VCaP (cell line): ENCODE measurements around the gene TMEM120B.
"Not testable (repeated sequence)": the region's sequence is repeated elsewhere in the genome, so short reads cannot be mapped to it uniquely, and the experiment has no call there.

Experiments
- H3K27ac ChIP-seq: fragments of 450-650 bp; 2 replicates; pipeline ENCODE4 v1.5.1; 2017
- CTCF ChIP-seq: fragments of 450-650 bp; conservative IDR thresholded peaks from 2 replicates; pipeline ENCODE4 v1.5.1; 2017; ENCODE audit warnings: mild to moderate bottlenecking, moderate library complexity

TMEM120B gene

GRCh38 chr12:121787063-121788025 is 74.8 kb downstream of the TMEM120B start:
- H3K27ac ChIP-seq, result no peak overlapping the region

GRCh38 chr12:121788176-121788818 is 75.7 kb downstream of the TMEM120B start:
- H3K27ac ChIP-seq, result no peak overlapping the region
- no peak for TF ChIP-seq CTCF

More at GRCh38 chr12:121787063-121788025, 74.8 kb downstream of the TMEM120B start:
- no peak for TF ChIP-seq CTCF

DNA sequence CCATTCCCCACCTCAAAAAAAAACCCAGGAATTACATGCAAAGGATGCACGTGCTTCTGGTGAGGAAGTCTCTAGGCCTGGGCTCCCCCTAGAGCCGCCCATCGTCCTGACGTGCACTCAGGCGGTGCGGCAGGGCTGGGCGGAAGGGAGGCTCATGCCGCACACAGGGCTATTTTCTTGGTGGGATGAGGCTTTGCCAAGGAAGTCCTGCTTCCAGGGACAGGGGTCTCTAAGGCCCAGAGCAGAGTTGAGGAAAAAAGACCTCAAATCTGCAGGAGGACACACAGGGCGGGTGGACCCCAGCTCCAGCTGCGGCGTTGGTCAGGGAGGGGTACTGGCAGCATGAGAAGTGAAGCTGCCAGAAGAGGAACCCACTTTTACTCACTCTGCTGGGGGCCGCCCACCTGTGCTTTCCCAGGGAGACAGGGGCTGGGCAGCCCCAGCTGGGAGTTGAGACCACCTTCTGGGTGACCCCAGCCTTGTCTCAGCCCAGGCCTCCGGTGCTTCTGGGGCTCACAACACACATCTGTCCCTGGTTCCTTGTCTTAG is 76.8 kb downstream of the TMEM120B start:
- no peak overlapping the region for H3K27ac ChIP-seq
- no peak for TF ChIP-seq CTCF

GRCh38 chr12:121789800-121790728 is 77.5 kb downstream of the TMEM120B start:
- TF ChIP-seq CTCF, result no peak
- no peak overlapping the region for H3K27ac ChIP-seq

- not testable (repeated sequence) for H3K27ac ChIP-seq
Observed at GRCh38 chr12:121790785-121791184, 78.2 kb downstream of the TMEM120B start.

DNA sequence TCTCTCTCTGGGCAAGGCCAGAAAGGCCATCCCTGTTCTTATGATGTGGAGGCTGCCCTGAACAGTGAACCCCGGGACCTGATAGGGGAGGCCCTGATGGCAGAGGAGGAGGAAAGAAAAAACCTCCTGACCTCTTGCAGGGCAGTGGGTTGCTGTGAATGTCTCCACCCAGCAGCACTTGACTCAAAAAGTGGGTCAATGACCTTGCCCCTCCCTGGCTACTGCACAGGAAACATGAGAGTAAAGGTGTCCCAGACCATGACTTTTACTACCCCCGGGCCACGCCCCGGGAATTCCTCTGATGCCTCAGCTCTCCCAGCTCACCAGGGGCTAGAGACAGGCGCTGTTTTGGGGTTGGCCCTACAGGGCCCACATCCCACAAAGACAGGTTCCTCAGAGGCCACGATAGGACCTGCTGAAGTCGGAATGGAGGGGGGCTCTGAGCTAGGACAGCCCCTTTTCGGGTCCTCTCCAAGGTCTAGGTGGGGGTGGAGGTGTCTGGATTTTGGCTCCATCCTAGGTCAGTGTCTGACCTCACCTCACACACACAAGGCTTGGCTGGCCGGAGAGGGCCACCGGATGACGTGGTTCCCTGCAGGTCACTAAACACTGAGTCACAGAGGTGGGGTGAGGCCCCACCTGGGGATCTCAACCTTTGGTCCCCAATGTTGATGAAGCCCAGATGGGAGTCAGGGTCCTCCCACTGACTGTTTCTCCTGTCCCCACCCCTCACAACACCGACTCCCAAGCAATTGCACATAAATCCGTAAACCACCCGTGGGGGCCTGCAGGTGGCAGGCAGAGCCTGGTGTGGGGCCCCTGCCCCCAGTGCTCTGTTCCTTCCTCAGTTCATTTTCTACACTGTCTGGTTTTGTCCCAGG is 79.4 kb downstream of the TMEM120B start:
- H3K27ac ChIP-seq, result no peak overlapping the region
- TF ChIP-seq CTCF, result no peak
